Medulla oblongata (tissue), 1 donor: ENCODE data around the gene ST6GAL1.
A peak's percentile ranks its signal among the peaks of the same experiment; 100 is the strongest.
"Not testable (repeated sequence)": the region's sequence is repeated elsewhere in the genome, so short reads cannot be mapped to it uniquely, and the experiment has no call there.

Experiments used
- DNase-seq: peaks from one replicate; pipeline ENCODE4 v3.0.0-alpha.2; 2015; ENCODE audit errors: extremely low spot score

ST6GAL1 gene

GRCh38 chr3:186930143-186930640 is at the start of gene ST6GAL1:
TSS of gene ST6GAL1 (plus strand) at chr3:186930526. CDS start at chr3:187042704, 112,178 bp downstream.
- peak; percentile 81 for DNase-seq

- no peak for DNase-seq
Observed at GRCh38 chr3:186882150-186882524, 48.2 kb upstream of the ST6GAL1 start.

- no peak for DNase-seq
Observed at GRCh38 chr3:186882881-186883685, 47.2 kb upstream of the ST6GAL1 start.

- DNase-seq: no peak
Observed at GRCh38 chr3:186883686-186884058, 46.7 kb upstream of the ST6GAL1 start.

GRCh38 chr3:186884868-186885267 is 45.5 kb upstream of the ST6GAL1 start:
- not testable (repeated sequence) for DNase-seq

GRCh38 chr3:186886202-186886981 is 43.9 kb upstream of the ST6GAL1 start:
- DNase-seq: no peak

GRCh38 chr3:186887507-186887938 is 42.8 kb upstream of the ST6GAL1 start:
- DNase-seq: not testable (repeated sequence)

GRCh38 chr3:186888569-186888968 is 41.8 kb upstream of the ST6GAL1 start:
- DNase-seq: no peak

- DNase-seq: not testable (repeated sequence)
Observed at GRCh38 chr3:186889698-186890097, 40.6 kb upstream of the ST6GAL1 start.

- no peak for DNase-seq
Observed at GRCh38 chr3:186890911-186891310, 39.4 kb upstream of the ST6GAL1 start.

- DNase-seq: not testable (repeated sequence)
Observed at GRCh38 chr3:186893071-186893470, 37.3 kb upstream of the ST6GAL1 start.

- DNase-seq: no peak
Observed at GRCh38 chr3:186895406-186895805, 34.9 kb upstream of the ST6GAL1 start.

GRCh38 chr3:186896006-186896405 is 34.3 kb upstream of the ST6GAL1 start:
- no peak for DNase-seq

- DNase-seq: no peak
Observed at GRCh38 chr3:186896875-186897274, 33.5 kb upstream of the ST6GAL1 start.

- DNase-seq: no peak
Observed at GRCh38 chr3:186901135-186901734, 29.1 kb upstream of the ST6GAL1 start.

GRCh38 chr3:186902154-186902553 is 28.2 kb upstream of the ST6GAL1 start:
- DNase-seq: no peak

- DNase-seq: no peak
Observed at GRCh38 chr3:186902713-186903112, 27.6 kb upstream of the ST6GAL1 start.

- DNase-seq: not testable (repeated sequence)
Observed at GRCh38 chr3:186903676-186904075, 26.6 kb upstream of the ST6GAL1 start.

- DNase-seq: not testable (repeated sequence)
Observed at GRCh38 chr3:186907075-186907474, 23.3 kb upstream of the ST6GAL1 start.

- no peak for DNase-seq
Observed at GRCh38 chr3:186909078-186909853, 21.1 kb upstream of the ST6GAL1 start.
